Activated CD4-positive, alpha-beta T cell treated with anti-CD3 and anti-CD28 coated beads, Interleukin-2, amount 50 U/mL, for 16 hours (primary cell): ENCODE results near the gene ACACA.

Source experiments
- DNase-seq: peaks from one replicate; pipeline ENCODE4 v3.0.0-alpha.2; 2020

The ACACA gene

GRCh38 chr17:37340804-37341203 lies 65.8 kb downstream of the ACACA start:
- DNase-seq: no peak

GRCh38 chr17:37339321-37339720 lies 67.3 kb downstream of the ACACA start:
- DNase-seq: no peak

- no peak for DNase-seq
These were observed 67.8 kb downstream of the ACACA start for GRCh38 chr17:37338847-37339246.

GRCh38 chr17:37327341-37328090 lies 79.1 kb downstream of the ACACA start:
- no peak for DNase-seq

DNA sequence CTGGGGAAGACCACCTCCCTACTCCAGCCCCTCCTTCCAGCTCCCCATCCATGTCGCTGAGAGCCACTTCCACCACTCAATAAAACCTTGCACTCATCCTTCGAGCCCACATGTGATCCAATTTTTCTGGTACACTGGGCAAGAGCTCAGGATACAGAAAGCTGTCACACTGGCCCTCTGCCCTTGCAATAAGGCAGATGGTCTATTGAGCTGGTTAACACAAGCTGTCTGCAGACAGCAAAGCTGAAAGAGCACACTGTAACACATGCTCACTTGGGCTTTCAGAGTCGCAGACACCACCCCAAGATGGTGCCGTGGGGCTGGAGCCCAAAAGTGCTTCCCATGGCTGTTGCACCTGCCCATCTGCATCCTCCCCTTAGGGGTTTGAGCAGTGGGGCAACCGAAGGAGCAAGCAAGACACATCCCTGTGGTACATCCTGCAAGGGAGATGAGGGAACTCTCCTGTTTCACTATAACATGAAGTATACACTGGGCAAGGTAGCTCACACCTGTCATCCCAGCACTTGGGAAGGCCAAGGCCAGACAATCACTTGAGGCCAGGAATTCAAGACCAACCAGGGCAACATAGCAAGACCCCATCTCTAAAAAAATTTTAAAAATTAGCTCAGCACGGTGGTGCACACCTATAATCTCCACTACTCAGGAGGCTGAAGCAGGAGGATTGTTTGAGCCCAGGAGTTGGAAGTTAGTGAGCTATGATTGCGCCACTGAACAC lies 83.6 kb downstream of the ACACA start:
- DNase-seq: no peak

DNA sequence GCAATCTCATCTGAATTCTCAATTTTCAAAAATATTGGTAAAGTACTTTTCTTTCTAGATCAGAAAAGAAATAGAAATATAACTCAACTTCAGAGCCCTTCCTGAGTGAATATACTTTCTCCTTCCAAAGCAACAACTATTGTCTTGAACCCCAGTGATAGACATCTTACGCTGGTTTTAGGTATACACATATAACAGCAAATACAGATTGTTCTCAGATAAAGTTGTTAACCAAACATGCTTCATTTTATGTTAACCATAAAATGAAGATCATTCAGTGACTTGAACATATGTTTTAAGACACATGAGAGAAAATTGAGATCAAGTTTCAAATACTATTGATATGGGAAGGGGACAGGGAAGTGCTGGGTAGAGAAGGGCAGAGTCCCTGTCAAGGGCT lies 84.5 kb downstream of the ACACA start:
- no peak for DNase-seq

DNA sequence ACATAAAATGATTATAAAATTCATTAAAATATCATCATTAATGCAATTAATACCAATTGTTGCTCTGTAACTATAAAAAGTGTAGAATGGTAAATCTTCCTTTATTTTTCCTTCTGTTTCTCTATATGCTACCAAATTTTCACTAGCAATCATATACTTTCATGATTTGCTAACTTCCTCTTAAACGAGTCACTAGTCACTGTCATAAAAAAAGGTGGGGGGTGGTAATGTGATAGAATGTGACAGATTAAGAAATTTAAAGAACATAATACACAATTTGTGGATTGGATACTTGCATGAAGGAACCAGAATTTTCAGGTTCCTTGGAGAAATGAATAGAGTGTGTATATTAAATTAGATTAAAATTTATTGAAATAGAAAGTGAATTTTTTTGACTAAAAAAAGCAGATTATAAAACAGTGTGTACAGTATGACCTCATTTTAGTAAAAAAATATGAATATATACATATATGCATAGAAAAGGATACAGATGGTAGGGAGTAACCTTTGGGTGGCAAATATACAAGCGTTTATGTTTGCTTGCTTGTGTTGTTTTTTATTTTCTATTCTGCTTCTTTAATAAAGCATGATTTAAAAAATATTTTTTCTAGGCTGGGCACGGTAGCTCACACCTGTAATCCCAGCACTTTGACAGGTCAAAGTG lies 87.6 kb downstream of the ACACA start:
- DNase-seq: no peak

GRCh38 chr17:37317867-37318266 lies 88.8 kb downstream of the ACACA start:
- DNase-seq: no peak

GRCh38 chr17:37315601-37316000 lies 91.0 kb downstream of the ACACA start:
- no peak for DNase-seq

DNA sequence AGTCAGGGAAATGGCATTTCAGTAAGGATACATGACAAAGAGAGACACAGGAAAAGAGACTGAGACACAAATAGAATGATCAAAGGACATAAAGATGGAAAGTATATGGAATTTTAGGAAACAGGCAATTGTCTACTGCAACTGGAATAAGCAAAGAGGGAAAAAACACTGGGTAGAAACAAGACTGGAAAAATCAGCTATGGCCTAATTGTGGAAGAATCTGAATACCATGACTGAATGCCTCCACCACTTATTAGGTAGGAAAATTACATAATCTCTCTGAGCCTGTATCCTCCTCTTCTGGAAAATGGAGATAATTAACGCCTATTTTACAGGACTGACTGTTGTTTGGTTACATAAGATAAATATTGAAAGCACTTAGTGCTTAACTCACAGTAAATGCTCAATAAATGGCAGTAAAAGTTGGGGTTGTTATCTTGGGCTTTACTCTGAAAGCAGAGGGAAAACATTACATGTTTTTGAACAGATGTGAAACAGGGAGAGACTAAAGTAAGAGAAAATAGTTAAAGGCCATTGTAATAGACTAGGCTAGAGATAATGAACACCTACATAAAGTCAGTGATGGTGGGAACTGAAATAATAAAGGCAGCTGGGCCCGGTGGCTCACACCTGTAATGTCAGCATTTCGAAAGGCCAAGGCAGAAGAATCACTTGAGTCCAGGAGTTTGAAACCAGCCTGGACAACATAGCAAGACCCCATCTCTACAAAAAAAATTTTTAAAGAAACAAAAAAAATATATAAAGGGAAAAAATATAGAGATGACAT lies 94.3 kb downstream of the ACACA start:
- DNase-seq: no peak

DNA sequence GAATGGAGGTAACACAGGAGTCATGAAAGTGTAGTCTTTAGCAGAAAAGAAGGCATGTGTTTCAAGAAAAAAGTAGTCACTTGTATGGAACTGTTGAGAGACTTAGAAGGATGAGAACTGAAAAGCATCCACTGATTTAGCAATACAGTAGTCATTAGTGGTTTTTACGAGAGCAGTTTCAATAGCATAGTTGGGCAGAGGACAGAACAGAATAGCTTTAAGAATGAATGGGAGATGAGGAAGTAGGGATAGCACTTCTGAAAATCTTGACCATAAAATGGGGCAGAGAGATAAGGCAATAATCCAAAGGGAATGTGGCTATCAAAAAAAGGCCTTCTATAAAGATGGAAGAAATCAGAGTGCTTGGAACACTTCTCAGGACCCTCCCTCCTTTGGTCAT lies 95.7 kb downstream of the ACACA start:
- DNase-seq: no peak

- DNase-seq: no peak
These were observed 97.6 kb downstream of the ACACA start for GRCh38 chr17:37309051-37309450.

DNA sequence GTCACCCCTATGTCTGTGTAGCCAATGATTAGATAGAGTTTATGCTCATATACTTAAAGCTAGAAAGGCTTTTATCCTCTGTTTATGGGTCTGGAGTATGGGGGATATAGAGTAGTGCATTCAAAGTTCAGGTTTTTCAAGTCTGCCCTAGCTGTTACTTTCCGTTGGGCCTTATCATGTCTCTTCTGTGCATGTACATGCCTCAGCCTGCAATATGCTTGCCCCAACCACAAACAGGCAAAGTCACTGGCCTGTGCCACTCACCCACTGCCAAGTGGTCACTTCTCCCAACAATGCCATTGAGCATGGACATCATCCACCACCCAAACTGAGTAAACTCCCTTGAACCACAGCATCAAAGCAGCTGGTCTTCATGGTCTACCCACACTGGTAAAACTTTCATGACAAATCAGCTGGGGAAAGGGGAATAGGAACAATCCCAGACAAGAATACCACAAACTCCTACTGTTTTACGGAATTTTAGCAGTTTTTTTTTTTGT lies 101.2 kb downstream of the ACACA start:
- no peak for DNase-seq

GRCh38 chr17:37301288-37301687 lies 105.3 kb downstream of the ACACA start:
- no peak for DNase-seq

DNA sequence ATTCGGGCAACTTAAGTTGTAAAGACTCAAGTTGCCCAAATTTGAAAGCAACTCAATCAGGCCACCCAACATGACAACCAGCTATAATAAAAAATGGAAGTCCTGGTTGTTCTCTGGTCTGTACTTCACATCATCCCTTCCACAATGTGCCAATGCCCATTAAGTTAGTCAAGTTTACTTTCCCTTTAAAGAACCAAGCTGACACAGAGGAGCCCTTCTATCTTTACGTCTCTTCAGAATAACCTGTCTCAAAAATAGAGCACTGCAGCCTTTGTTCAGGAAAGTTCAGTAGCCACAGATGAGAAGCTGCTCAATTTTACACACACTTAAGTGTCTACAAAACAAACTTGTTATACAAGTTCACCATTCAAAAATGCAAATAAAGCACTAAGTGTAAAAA lies 106.0 kb downstream of the ACACA start:
- DNase-seq: no peak

DNA sequence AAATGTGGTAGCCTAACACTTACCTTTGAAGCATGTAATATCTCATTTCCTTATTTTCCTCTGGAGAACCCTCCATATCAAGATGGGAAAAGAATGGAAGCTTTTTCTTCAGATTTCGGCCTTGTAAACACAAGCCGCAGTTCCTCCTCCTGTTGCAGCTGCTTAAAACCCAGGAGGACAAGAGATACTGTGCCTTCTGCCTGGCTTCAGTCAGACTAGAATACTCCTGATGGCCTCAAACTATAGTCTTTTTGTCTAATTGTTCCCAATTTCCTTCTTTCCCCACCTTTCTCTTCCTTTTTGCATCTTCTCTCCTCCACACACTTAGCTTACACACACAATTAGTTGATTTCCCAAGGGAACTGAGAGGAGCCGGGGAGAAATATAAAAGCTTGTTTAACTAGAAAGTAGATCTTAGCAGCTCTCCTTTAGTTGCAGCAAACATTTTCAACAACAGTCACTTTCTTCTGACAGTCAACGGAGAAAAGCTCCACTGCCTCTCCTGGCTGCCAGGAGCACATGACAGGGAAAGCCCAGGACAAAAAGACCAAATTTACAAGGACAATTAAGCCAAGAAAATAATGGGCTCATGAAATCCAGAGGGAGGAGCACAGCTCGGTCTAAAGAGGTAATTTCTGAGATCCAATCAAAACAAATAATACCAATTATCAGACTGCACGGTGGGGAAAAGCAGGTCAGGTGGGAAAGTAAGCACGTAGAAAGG lies 107.2 kb downstream of the ACACA start:
- DNase-seq: no peak

DNA sequence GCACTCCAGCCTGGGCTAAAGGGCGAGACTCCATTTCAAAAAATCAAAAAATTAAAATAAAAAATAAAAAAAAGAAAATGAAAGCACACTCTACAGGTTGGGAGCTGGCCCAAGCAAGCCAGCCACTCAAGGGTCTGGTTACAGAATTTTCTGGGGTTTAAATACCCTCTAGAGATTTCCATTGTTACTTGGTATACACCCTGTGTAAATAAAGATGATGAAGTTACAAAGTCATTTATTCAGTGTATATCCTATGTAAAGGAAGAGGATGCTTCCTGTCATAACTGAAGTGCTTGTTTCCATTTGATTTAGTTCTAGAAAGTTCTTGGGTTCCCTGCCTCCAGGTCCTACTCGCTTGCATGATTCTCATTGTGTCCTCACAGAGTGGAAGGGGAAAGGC lies 110.7 kb downstream of the ACACA start:
- no peak for DNase-seq

- no peak for DNase-seq
These were observed 111.7 kb downstream of the ACACA start for GRCh38 chr17:37294888-37295287.

DNA sequence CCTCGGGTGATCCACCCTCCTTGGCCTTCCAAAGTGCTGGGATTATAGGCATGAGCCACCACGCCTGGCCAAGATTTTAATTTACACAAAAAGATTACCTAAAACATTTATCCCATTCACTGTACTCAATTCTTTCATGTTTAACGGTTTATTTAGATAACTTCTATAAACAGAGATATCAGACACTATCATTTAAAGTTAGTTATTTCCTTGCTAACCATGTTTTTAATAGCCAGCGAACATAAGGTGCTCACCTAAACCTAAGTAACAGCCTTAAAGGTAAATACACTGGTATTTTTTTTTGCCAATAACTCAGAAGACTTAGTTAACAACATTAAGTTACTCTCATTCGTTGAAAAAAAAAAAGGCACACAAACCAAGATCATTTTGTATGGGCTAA lies 112.9 kb downstream of the ACACA start:
- no peak for DNase-seq

DNA sequence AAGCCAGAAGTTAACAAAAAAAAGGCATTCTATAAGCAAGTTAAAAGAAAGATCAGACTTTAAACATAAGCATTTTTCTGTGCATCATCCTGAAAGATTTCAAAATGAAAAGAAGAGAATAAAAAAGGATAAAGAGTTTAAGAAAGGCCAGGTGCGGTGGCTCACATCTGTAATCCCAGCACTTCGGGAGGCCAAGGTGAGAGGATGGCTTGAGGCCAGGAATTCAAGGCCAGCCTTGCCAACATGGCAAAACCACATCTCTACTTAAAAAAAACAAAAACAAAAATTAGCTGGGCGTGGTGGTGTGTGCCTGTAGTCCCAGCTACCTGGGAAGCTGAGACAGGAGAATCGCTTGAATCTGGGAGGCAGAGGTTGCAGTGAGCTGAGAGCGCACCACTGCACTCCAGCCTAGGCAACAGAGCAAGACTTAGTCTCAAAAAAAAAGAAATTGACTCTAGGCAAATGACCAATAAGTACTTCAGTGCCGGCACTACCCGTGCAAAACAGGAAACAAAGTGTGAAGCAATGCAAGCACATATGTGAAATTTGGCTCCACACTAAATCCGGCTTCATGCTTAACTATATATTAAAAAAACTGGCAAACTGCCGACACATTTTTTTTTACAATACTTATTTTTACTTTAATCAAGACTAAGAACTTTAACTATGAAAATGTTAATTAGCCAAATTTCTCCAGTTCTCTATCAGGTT lies 114.1 kb downstream of the ACACA start:
- no peak for DNase-seq

- DNase-seq: no peak
These were observed 115.3 kb downstream of the ACACA start for GRCh38 chr17:37291351-37291750.

- DNase-seq: no peak
These were observed 120.2 kb downstream of the ACACA start for GRCh38 chr17:37286430-37286829.
